Central memory CD8-positive, alpha-beta T cell (primary cell): ENCODE data around the gene ERVFRD-1.

Experiments used
- ATAC-seq: fragments of 150-1000 bp; cut with Tn5 transposase; replicated peaks from 2 replicates; pipeline ENCODE4 v1.10.0; 2022; ENCODE audit warnings: mild to moderate bottlenecking, moderate FRiP score, moderate number of reproducible peaks; ENCODE audit not compliant: poor library complexity, severe bottlenecking; ENCODE audit errors: extremely low read depth
- DNase-seq, 2 donors: peaks; one replicate each; pipeline ENCODE4 v3.0.0; 2021; ENCODE audit warnings: low spot score in 2 of 2
- H3K27ac Mint-ChIP-seq: one replicate; pipeline ENCODE4 v1.8.0; 2022; ENCODE audit warnings: low read depth, mild to moderate bottlenecking, moderate library complexity, mixed read lengths
- H3K27me3 Mint-ChIP-seq: one replicate; pipeline ENCODE4 v1.8.0; 2022; ENCODE audit warnings: mixed read lengths
- H3K36me3 Mint-ChIP-seq: one replicate; pipeline ENCODE4 v1.8.0; 2022; ENCODE audit warnings: mild to moderate bottlenecking, moderate library complexity, mixed read lengths; ENCODE audit not compliant: insufficient read depth
- H3K4me1 Mint-ChIP-seq: one replicate; pipeline ENCODE4 v1.8.0; 2022; ENCODE audit warnings: mixed read lengths
- H3K4me3 Mint-ChIP-seq: one replicate; pipeline ENCODE4 v1.8.0; 2022; ENCODE audit warnings: mild to moderate bottlenecking, moderate library complexity, mixed read lengths
- H3K9me3 Mint-ChIP-seq: one replicate; pipeline ENCODE4 v1.8.0; 2022; ENCODE audit warnings: mixed read lengths

ERVFRD-1 gene

GRCh38 chr6:11110921-11111768 is at the start of gene ERVFRD-1:
ERVFRD-1 (minus strand) TSS chr6:11111725; CDS start chr6:11105310, 6,415 bp downstream.
- no peaks in the 10 kb centered on the region for H3K27me3 Mint-ChIP-seq
- H3K9me3 Mint-ChIP-seq = no peaks in the 10 kb centered on the region
- H3K4me3 Mint-ChIP-seq = peak within 1 kb of the TSS; percentile 23
- DNase-seq (no peak), ATAC-seq (peak; percentile 24)
- peaks cover 44% of the 10 kb centered on the region for H3K4me1 Mint-ChIP-seq
- H3K36me3 Mint-ChIP-seq = no peaks in the 10 kb centered on the region
- H3K27ac Mint-ChIP-seq = peak within 1 kb of the TSS; percentile 3

- H3K27me3 Mint-ChIP-seq = peaks cover under 1% of the 10 kb centered on the region
- no peak for ATAC-seq
Observed at GRCh38 chr6:11160199-11160598, 48.7 kb upstream of the ERVFRD-1 start.

GRCh38 chr6:11155589-11155988 is 44.1 kb upstream of the ERVFRD-1 start:
- H3K4me3 Mint-ChIP-seq = no peak overlapping the region
- peaks cover 20% of the 10 kb centered on the region for H3K27me3 Mint-ChIP-seq
- H3K27ac Mint-ChIP-seq = no peak overlapping the region
- H3K36me3 Mint-ChIP-seq = no peaks in the 10 kb centered on the region
- H3K9me3 Mint-ChIP-seq = no peaks in the 10 kb centered on the region
- ATAC-seq (no peak), DNase-seq (no peak)
- no peaks in the 10 kb centered on the region for H3K4me1 Mint-ChIP-seq

More at GRCh38 chr6:11160199-11160598, 48.7 kb upstream of the ERVFRD-1 start:
- Mint-ChIP-seq H3K36me3 (no peaks in the 10 kb centered on the region), H3K9me3 (no peaks in the 10 kb centered on the region), H3K4me1 (peaks cover 15% of the 10 kb centered on the region), H3K27ac (no peak overlapping the region), H3K4me3 (no peak overlapping the region)
- no peak for DNase-seq

- DNase-seq (no peak), ATAC-seq (no peak)
- Mint-ChIP-seq H3K9me3 (no peaks in the 10 kb centered on the region), H3K27ac (peak overlapping the region; percentile 69), H3K36me3 (no peaks in the 10 kb centered on the region), H3K4me3 (peak overlapping the region; percentile 66), H3K27me3 (peaks cover 20% of the 10 kb centered on the region), H3K4me1 (no peaks in the 10 kb centered on the region)
Observed at GRCh38 chr6:11153447-11153846, 41.9 kb upstream of the ERVFRD-1 start.

- no peaks in the 10 kb centered on the region for H3K9me3 Mint-ChIP-seq
- DNase-seq = no peak
Observed at GRCh38 chr6:11152581-11152980, 41.1 kb upstream of the ERVFRD-1 start.

GRCh38 chr6:11151488-11151887 is 40.0 kb upstream of the ERVFRD-1 start:
- ATAC-seq = no peak

More at GRCh38 chr6:11152581-11152980, 41.1 kb upstream of the ERVFRD-1 start:
- H3K4me3 Mint-ChIP-seq = no peak overlapping the region
- ATAC-seq = no peak
- peaks cover 20% of the 10 kb centered on the region for H3K27me3 Mint-ChIP-seq
- no peak overlapping the region for H3K27ac Mint-ChIP-seq
- H3K36me3 Mint-ChIP-seq = no peaks in the 10 kb centered on the region
- no peaks in the 10 kb centered on the region for H3K4me1 Mint-ChIP-seq

GRCh38 chr6:11149551-11149950 is 38.0 kb upstream of the ERVFRD-1 start:
- ATAC-seq (no peak), DNase-seq (no peak)
- Mint-ChIP-seq H3K9me3 (no peaks in the 10 kb centered on the region), H3K36me3 (no peaks in the 10 kb centered on the region), H3K27me3 (peaks cover 13% of the 10 kb centered on the region), H3K4me1 (no peaks in the 10 kb centered on the region), H3K27ac (no peak overlapping the region), H3K4me3 (no peak overlapping the region)

More at GRCh38 chr6:11151488-11151887, 40.0 kb upstream of the ERVFRD-1 start:
- Mint-ChIP-seq H3K36me3 (no peaks in the 10 kb centered on the region), H3K27ac (no peak overlapping the region), H3K27me3 (peaks cover 20% of the 10 kb centered on the region), H3K9me3 (no peaks in the 10 kb centered on the region), H3K4me3 (no peak overlapping the region), H3K4me1 (no peaks in the 10 kb centered on the region)
- DNase-seq = no peak

- H3K27ac Mint-ChIP-seq = no peak overlapping the region
- no peaks in the 10 kb centered on the region for H3K36me3 Mint-ChIP-seq
- H3K4me3 Mint-ChIP-seq = no peak overlapping the region
- ATAC-seq (no peak), DNase-seq (no peak)
- H3K9me3 Mint-ChIP-seq = no peaks in the 10 kb centered on the region
- H3K27me3 Mint-ChIP-seq = no peaks in the 10 kb centered on the region
- no peaks in the 10 kb centered on the region for H3K4me1 Mint-ChIP-seq
Observed at GRCh38 chr6:11146117-11146826, 34.7 kb upstream of the ERVFRD-1 start.

GRCh38 chr6:11144393-11144851 is 32.9 kb upstream of the ERVFRD-1 start:
- DNase-seq (peak; percentile 42 to 57), ATAC-seq (peak; percentile 73)
- H3K4me1 Mint-ChIP-seq = no peaks in the 10 kb centered on the region
- H3K36me3 Mint-ChIP-seq = no peaks in the 10 kb centered on the region
- H3K27me3 Mint-ChIP-seq = no peaks in the 10 kb centered on the region
- H3K27ac Mint-ChIP-seq = no peak overlapping the region
- H3K9me3 Mint-ChIP-seq = no peaks in the 10 kb centered on the region
- H3K4me3 Mint-ChIP-seq = no peak overlapping the region

- Mint-ChIP-seq H3K9me3 (no peaks in the 10 kb centered on the region), H3K36me3 (no peaks in the 10 kb centered on the region), H3K27ac (no peak overlapping the region), H3K4me1 (no peaks in the 10 kb centered on the region), H3K4me3 (no peak overlapping the region), H3K27me3 (no peaks in the 10 kb centered on the region)
- DNase-seq = no peak
- no peak for ATAC-seq
Observed at GRCh38 chr6:11143394-11144371, 32.2 kb upstream of the ERVFRD-1 start.

- DNase-seq (no peak), ATAC-seq (no peak)
Observed at GRCh38 chr6:11142296-11143027, 30.9 kb upstream of the ERVFRD-1 start.

More at GRCh38 chr6:11142296-11143027, 30.9 kb upstream of the ERVFRD-1 start:
- Mint-ChIP-seq H3K4me3 (no peak overlapping the region), H3K9me3 (no peaks in the 10 kb centered on the region), H3K4me1 (no peaks in the 10 kb centered on the region), H3K27ac (no peak overlapping the region), H3K27me3 (no peaks in the 10 kb centered on the region), H3K36me3 (no peaks in the 10 kb centered on the region)
